HG02885 (cell line): ENCODE results near the gene NFKB2.

Experiments
- ATAC-seq: cut with Tn5 transposase; IDR thresholded peaks from one replicate; pipeline ENCODE4 v1.9.1; 2021; ENCODE audit warnings: mild to moderate bottlenecking; ENCODE audit not compliant: unreplicated experiment, poor library complexity

NFKB2 gene

DNA sequence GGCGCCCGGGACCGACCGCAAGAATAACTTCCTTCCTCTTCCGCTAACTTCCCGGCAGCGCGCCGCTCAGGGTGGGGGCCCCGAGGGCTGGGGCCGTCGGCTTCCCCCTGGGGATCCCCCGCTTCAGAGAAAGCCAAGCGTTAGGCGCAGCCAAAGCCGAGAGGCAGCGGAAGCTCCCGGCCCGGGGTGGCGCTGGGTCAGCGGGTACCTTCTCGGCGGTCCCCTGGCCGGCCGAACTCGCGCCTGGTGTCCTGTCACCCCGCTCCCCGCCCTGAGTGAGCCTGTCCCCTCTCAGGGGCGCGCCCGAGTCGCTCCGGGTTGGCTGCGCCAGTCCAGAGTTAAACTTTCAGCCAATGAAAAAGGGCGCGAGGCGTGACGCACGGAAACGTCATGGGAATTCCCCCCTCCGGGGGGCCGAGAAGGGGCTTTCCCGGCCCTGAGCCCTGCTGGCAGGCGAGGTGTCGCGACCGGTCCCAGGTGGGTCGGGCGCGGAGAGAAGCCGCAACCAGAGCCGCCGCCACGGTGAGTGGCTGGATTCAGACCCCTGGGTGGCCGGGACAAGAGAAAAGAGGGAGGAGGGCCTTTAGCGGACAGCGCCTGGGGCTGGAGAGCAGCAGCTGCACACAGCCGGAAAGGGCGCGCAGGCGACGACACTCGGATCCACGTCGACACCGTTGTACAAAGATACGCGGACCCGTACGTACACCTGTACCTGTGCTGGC, 1.3 kb upstream of the NFKB2 start:
- peak; percentile 87 for ATAC-seq

DNA sequence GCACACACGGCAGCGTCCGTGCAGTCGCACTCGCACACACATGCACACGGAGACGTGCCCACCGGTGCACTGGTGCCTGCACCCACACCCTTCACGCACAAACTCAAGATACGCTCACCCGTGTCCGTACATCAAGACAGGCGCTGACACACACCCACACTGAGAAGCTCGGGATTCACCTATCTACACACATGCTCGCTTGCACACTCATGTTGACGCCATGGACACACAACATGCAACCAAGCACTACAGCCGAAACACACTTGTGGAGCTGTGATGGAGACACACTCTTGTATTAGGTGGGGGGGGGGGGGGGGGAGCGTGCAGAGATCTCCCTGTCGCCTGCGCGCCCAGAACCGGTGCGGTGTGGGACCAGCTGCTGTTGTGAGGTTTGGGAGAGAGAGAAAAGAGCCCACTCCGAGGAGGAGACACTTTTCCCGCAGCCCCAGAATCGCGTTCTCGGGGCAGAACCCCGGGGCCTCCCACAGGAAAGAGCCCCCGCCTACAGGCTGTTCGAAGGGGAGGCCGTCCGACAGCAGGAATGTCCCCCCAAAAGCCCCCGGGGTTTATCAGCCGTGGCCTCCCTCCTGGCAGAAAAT, 605 bp upstream of the NFKB2 start:
- ATAC-seq: no peak

DNA sequence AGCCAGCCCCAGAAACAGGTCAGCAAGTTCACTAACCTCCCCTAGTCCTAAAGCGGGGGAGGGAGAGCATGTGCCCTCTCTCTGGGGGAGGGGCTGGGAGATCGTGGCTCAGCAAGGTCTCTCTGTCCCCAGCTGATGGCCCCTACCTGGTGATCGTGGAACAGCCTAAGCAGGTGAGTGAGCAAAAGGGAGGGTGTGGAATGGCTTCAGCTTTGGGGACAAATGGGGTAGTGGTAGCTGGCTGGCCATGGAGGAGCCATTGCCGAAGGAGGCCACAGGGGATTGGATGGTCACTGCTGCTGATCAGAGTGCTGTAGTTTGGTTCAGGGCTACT, 779 bp downstream of the NFKB2 start:
- ATAC-seq: no peak

DNA sequence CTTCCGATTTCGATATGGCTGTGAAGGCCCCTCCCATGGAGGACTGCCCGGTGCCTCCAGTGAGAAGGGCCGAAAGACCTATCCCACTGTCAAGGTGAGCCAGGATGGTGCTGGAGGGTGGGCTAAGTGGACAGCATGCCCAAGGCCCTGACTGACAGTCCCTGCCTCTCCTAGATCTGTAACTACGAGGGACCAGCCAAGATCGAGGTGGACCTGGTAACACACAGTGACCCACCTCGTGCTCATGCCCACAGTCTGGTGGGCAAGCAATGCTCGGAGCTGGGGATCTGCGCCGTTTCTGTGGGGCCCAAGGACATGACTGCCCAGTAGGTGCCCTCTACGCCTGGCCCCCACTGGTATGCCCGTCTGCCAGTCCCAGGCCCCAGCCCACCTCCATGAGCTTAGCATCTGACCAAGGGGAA, 1.2 kb downstream of the NFKB2 start:
- no peak for ATAC-seq

DNA sequence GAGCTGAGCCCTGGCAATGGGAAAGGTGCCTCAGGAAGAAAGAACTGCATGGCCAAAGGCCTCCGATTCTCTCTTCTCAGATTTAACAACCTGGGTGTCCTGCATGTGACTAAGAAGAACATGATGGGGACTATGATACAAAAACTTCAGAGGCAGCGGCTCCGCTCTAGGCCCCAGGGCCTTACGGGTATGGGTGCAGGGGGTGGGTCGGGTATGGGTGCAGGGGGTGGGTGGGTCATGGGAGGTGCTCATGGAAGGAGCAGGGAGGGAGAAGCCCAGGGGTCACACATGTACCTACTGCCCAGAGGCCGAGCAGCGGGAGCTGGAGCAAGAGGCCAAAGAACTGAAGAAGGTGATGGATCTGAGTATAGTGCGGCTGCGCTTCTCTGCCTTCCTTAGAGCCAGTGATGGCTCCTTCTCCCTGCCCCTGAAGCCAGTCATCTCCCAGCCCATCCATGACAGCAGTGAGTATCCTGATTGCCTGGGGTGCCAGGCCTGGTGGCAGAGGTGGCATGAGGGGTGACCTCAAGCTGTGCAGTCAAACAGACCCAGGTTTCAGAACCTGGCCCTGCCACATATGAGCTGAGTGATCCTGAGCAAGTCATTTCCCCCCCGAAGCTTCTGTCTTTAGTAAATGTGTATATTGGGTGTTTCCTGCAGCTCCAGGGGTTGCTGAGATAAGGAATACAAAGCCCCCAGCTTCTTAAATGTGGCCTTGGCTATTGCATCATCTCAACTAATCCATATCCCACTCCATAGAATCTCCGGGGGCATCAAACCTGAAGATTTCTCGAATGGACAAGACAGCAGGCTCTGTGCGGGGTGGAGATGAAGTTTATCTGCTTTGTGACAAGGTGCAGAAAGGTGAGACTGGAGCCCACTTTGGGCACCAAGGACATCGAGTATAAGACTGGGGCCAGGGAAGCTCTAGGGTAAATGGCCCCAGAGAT, 2.0 kb downstream of the NFKB2 start:
- no peak for ATAC-seq

DNA sequence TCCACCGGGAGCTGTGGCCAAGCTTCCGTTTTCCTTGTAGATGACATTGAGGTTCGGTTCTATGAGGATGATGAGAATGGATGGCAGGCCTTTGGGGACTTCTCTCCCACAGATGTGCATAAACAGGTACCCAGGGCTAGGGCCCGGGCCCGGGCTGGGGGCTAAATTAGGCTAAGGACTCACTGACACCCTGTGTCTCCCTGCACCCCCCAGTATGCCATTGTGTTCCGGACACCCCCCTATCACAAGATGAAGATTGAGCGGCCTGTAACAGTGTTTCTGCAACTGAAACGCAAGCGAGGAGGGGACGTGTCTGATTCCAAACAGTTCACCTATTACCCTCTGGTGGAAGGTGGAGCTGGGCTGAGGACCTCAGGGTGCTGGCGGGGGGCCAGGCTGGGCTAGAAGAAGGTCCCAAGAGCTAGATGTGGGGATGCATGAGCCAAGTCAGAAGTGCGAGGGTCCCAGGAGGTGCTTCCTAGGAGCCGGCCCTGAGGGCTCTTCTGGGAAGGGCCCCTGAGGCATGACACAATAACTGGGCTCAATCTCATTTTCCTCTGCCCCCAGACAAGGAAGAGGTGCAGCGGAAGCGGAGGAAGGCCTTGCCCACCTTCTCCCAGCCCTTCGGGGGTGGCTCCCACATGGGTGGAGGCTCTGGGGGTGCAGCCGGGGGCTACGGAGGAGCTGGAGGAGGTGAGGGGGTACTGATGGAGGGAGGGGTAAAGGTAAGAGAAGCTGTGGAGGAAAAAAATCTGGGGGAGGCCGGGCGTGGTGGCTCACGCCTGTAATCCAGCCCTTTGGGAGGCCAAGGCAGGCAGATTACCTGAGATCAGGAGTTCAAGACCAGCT, 2.9 kb downstream of the NFKB2 start:
- no peak for ATAC-seq

DNA sequence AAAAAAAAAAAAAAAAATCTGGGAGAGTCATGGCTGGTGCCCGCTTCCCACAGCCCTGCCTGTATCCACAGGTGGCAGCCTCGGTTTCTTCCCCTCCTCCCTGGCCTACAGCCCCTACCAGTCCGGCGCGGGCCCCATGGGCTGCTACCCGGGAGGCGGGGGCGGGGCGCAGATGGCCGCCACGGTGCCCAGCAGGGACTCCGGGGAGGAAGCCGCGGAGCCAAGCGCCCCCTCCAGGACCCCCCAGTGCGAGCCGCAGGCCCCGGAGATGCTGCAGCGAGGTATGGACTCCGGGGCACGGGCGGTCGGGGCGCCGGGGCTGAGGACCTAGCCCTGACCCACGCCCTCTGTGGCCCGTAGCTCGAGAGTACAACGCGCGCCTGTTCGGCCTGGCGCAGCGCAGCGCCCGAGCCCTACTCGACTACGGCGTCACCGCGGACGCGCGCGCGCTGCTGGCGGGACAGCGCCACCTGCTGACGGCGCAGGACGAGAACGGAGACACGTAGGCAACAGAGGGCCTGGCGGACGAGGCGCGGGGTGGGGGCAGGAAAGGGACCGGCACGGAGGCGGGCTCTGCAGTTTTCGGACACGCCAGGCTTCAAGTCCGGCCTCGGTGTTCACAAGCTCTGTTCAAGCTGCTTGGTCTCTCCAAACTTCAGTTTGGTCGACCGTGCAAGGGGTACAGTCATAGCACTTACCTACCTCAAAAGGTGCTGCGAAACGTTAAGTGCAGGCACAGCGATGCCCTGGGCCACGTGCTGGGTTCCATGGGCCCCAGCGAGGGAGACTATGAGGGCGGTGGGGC, 3.9 kb downstream of the NFKB2 start:
- ATAC-seq: peak; percentile 55

DNA sequence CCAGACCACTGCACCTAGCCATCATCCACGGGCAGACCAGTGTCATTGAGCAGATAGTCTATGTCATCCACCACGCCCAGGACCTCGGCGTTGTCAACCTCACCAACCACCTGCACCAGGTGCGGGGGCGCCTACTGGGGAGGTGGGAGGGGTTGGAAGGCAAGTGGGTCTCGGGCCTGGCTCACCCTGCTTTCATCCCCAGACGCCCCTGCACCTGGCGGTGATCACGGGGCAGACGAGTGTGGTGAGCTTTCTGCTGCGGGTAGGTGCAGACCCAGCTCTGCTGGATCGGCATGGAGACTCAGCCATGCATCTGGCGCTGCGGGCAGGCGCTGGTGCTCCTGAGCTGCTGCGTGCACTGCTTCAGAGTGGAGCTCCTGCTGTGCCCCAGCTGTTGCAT, 4.6 kb downstream of the NFKB2 start:
- ATAC-seq: no peak

DNA sequence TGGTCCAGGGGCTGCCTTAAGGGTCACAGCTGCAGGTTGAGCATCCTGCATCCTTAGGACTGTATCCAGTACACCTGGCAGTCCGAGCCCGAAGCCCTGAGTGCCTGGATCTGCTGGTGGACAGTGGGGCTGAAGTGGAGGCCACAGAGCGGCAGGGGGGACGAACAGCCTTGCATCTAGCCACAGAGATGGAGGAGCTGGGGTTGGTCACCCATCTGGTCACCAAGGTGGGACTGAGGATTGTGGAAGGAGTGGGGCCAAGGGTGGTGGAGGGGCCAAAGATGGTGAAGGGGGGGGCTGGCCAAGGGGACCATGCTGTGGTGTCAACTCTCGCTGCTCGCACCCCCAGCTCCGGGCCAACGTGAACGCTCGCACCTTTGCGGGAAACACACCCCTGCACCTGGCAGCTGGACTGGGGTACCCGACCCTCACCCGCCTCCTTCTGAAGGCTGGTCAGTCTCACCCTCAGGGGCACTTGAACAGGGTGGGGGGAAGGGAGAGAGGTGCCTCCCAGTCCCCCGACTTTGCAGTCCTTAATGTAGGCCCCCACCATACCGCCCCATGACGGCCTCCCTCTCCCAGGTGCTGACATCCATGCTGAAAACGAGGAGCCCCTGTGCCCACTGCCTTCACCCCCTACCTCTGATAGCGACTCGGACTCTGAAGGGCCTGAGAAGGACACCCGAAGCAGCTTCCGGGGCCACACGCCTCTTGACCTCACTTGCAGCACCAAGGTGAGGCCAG, 5.3 kb downstream of the NFKB2 start:
- no peak for ATAC-seq

DNA sequence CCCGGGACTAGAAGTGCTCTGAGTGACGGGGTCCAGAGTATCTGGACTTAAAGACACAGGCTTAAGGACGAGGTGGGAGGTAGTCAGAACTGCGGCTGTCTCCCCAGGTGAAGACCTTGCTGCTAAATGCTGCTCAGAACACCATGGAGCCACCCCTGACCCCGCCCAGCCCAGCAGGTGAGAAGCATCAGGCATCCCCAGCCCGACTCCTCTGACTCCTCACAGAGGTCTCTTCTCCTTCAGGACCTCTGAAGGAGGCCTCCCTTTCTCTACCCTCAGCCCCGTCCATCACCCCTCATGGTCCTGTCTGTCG, 5.8 kb downstream of the NFKB2 start:
- no peak for ATAC-seq

DNA sequence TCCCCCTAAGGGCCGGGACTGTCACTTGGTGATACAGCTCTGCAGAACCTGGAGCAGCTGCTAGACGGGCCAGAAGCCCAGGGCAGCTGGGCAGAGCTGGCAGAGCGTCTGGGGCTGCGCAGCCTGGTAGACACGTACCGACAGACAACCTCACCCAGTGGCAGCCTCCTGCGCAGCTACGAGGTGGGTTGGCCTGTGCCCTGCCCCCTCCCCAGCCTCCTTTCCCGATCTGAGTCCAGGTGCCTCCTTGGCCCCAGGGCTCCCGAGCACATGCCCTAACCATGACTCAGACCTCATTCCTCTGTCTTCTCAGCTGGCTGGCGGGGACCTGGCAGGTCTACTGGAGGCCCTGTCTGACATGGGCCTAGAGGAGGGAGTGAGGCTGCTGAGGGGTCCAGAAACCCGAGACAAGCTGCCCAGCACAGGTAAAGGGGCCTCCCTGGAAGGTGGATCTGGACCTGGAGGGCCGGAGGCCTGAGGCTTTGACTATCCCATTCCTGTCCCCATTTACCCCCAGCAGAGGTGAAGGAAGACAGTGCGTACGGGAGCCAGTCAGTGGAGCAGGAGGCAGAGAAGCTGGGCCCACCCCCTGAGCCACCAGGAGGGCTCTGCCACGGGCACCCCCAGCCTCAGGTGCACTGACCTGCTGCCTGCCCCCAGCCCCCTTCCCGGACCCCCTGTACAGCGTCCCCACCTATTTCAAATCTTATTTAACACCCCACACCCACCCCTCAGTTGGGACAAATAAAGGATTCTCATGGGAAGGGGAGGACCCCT, 6.4 kb downstream of the NFKB2 start:
- ATAC-seq: no peak

DNA sequence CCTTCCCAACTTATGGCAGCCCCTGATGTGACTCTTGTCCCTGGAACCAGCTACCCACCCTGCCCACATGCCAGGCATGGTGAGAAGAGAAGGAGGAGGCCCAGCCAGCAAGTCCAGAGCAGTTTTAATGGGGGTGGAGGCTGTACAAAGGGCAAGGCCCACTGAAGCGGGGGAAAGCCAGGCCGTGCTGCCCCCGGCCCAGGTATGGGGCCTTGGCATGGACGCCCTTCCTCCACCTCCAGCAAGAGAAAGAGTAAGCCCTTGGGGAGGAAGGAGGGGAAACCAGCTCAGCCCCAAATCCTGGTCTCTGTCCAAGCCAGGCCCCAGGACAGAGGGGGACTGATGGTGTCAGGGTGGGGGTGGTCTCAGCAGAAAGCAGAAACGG, 7.0 kb downstream of the NFKB2 start:
- ATAC-seq: no peak

DNA sequence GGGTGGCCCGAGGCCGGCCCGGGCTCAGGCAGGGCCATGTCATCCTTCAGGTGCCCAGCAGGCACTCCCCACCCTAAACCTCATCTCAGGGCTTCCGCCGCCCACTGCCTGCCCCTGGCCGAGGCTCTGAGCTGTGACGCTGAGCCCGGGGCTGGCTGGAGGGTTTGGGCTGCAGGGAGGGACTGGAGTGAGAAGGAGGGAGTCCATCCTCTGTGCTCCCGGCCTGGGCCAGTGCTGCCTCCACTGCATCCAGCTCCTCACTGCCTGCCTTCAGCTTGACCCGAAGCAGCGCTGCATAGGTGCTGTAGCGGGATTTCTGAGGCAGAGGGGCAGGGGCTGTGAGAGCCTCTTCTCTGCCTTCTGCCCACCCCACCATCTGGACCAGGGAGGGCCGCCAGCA, 7.6 kb downstream of the NFKB2 start:
- no peak for ATAC-seq

DNA sequence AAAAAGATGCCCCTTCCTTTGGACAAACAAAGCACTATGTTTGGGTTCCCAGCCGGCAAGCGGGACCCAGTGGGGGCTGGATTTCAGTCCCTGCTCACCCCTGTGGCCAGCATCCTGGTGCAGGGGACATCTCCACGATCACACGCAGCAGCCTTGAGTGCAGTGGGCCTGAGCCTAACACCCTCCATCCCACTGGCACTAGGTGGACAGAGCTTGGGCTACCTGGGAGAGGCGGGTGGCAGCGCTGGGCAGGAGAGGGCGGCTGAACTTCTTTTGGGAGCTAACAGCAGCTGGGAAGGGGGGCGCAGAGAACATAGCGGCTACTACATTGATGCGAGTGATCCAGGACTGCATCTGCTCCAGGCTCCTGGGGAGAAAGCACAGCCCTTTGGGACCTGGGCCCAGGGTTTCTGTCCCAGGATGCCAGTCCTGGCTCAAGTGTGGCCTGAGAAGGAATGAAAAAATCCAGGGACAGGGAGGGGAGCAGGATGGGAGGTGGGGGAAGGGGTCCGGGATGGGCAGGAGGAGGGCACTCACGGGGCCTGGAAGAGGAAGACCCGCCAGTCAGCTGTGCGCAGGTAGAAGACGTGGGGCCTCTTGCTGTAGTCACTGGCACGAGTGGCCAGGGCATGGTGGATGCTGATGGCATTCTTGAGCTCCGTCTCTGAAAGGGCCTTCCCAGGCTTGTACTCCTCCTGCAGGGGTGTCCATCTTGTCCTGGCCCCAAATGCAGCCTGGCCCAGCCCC, 9.0 kb downstream of the NFKB2 start:
- ATAC-seq: no peak

DNA sequence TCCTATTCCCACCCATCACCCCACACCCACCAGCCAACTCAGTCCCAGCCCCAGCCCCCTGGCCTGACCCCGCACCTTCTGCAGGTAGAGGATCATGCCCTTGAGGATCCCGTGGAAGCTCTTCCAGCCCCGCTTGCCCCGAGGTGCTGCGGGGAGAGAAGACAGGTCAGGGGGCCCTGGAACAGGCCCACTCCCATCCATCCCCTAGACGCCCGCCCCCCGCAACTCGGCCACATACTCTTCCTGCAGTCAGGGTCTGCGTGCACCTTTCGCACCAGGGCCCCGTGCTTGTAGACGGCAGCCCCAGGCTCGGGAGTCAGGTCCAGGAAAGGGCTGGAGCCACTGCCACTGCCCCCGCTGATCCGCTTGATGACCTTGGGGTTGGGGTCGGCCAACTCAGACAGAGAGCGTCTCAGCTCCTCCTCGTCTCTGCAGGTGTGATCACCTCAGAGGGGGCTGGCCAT, 9.6 kb downstream of the NFKB2 start:
- no peak for ATAC-seq

DNA sequence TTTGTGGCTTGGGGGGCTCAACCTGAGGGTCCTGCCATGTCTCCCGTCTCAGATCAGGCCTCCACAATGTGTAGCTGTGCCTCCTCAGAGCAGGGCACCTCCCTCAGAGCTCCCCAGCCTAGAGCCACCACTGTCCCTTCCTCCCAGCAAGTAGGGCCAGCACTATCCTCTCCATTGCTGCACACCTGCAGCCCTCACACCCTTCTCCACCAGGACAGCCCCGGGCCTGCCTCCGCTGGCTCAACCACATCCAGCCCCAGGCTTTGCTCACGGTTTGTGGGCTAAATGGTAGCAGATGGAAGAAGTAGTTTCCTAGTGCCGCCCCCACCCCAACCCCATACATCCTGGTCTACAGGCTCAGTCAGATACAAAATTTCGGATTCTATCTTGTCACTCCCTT, 10.1 kb downstream of the NFKB2 start:
- ATAC-seq: no peak

DNA sequence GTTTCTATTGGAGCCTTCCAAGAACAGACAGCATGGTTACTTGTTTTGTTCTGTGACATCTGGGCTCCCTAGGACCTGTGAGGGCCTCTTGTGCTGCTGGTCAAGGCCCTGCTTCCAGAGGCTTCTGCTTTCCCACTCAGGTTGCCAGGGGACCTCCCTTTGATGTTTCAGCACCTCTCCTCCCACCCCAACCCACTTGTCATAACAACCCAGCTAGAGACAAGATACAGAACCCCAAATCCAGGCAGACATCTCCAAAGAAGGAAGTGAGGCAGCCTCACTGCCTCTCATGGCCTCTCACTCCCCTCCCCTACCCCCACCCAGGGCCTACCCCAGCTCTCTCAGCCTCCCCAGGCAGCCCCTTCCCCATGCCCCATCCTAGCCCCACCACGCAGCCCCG, 11.3 kb downstream of the NFKB2 start:
- ATAC-seq: no peak
